ENCODE results near the gene BUB1B. TPM values are rescaled to one million over a fixed set of nuclear protein-coding genes. Genes with fewer than 3 reads are reported as not detected.

Gene BUB1B
- total RNA-seq, 4 donors from 2014 or later, result 0.13 to 2.4 (median 0.95) TPM

GRCh38 chr15:40246496-40247280 lies 85.8 kb downstream of the BUB1B start:
- no peaks in the 10 kb centered on the region for H3K27me3 ChIP-seq
- no peaks in the 10 kb centered on the region for H3K36me3 ChIP-seq
- H3K27ac ChIP-seq, result no peak overlapping the region
- no CpG with 5 or more reads among the region's 8 CpGs for WGBS, 2 donors (ENCODE audit: low coverage in 1 of 2)
- ATAC-seq, result no peak
- H3K9me3 ChIP-seq, result no peaks in the 10 kb centered on the region
- H3K4me3 ChIP-seq, result no peak overlapping the region
- peaks cover 0 to 5% (median 0%) of the 10 kb centered on the region in 3 donors for H3K4me1 ChIP-seq
- TF ChIP-seq POLR2A (IDR thresholded peaks at IDR 0.05) (no peak), EP300 (IDR thresholded peaks at IDR 0.05) (no peak), POLR2AphosphoS5 (IDR thresholded peaks at IDR 0.05) (no peak)

DNA sequence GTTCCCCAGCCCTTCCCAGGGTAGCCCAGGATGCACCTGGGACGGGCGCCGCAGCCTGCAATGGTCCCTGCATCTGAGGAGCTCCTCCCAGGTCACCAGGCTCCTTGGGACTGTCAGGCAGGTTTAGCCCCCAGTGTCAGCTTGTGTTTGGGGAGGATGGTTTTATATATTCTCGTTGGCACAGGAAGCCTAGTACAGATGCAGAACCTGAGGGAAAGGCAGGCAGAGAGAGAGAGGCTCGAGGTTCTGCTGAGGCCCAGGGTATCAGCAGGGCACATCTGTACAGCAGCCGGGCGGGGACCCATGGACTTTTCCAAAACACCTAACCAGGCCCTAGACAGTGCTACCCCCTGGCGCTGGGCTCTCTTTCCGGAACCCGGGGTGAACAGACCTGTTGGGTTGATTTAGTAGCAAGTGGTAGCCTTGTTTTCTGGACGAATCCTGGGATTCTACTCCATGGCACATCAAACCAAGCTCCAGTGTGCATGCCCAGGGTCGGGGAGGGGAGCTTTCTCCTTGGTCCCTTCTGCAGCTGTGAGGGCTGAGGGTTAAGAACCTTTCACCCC lies 86.6 kb downstream of the BUB1B start:
- Histone ChIP-seq H3K27me3 (peaks cover 4% of the 10 kb centered on the region), H3K27ac (no peak overlapping the region)
- 93 to 97% methylated on average over 3 to 6 of the region's 12 CpGs for WGBS, 2 donors (ENCODE audit: low coverage in 1 of 2)

GRCh38 chr15:40248006-40248783 lies 87.3 kb downstream of the BUB1B start:
- no peak overlapping the region for H3K27ac ChIP-seq
- no peak for ATAC-seq
- 20 to 53% methylated on average over 1 to 6 of the region's 17 CpGs for WGBS, 2 donors (ENCODE audit: low coverage in 1 of 2)
- peaks cover 11% of the 10 kb centered on the region for H3K27me3 ChIP-seq
- H3K4me1 ChIP-seq, result peaks cover 0 to 17% (median 8%) of the 10 kb centered on the region in 3 donors
- H3K9me3 ChIP-seq, result no peaks in the 10 kb centered on the region
- TF ChIP-seq EP300 (IDR thresholded peaks at IDR 0.05), result no peak
- no peak for TF ChIP-seq POLR2A (IDR thresholded peaks at IDR 0.05)
- no peak overlapping the region for H3K4me3 ChIP-seq
- H3K36me3 ChIP-seq, result no peaks in the 10 kb centered on the region

More for the DNA sequence above, 86.6 kb downstream of the BUB1B start:
- Histone ChIP-seq H3K36me3 (no peaks in the 10 kb centered on the region), H3K4me3 (no peak overlapping the region), H3K9me3 (no peaks in the 10 kb centered on the region), H3K4me1 (peaks cover 0 to 10% (median 3%) of the 10 kb centered on the region in 3 donors)
- TF ChIP-seq, protein P1, sequence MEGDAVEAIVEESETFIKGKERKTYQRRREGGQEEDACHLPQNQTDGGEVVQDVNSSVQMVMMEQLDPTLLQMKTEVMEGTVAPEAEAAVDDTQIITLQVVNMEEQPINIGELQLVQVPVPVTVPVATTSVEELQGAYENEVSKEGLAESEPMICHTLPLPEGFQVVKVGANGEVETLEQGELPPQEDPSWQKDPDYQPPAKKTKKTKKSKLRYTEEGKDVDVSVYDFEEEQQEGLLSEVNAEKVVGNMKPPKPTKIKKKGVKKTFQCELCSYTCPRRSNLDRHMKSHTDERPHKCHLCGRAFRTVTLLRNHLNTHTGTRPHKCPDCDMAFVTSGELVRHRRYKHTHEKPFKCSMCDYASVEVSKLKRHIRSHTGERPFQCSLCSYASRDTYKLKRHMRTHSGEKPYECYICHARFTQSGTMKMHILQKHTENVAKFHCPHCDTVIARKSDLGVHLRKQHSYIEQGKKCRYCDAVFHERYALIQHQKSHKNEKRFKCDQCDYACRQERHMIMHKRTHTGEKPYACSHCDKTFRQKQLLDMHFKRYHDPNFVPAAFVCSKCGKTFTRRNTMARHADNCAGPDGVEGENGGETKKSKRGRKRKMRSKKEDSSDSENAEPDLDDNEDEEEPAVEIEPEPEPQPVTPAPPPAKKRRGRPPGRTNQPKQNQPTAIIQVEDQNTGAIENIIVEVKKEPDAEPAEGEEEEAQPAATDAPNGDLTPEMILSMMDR (IDR thresholded peaks at IDR 0.05), result no peak
- TF ChIP-seq POLR2A (IDR thresholded peaks at IDR 0.05) (no peak), POLR2AphosphoS5 (IDR thresholded peaks at IDR 0.05) (no peak), EP300 (IDR thresholded peaks at IDR 0.05) (no peak)
- no peak for ATAC-seq

- Histone ChIP-seq H3K4me3 (no peak overlapping the region), H3K36me3 (no peaks in the 10 kb centered on the region), H3K4me1 (peaks cover 0 to 23% (median 13%) of the 10 kb centered on the region in 3 donors), H3K27ac (no peak overlapping the region), H3K9me3 (no peaks in the 10 kb centered on the region), H3K27me3 (peaks cover 17% of the 10 kb centered on the region)
- TF ChIP-seq EP300 (IDR thresholded peaks at IDR 0.05), result no peak
- TF ChIP-seq, protein P1 (IDR thresholded peaks at IDR 0.05), result no peak
- no peak for TF ChIP-seq POLR2AphosphoS5 (IDR thresholded peaks at IDR 0.05)
- no peak for TF ChIP-seq POLR2A (IDR thresholded peaks at IDR 0.05)
- no peak for ATAC-seq
- 70 to 80% methylated on average over 2 to 7 of the region's 11 CpGs for WGBS, 2 donors (ENCODE audit: low coverage in 1 of 2)
These were observed 88.8 kb downstream of the BUB1B start for GRCh38 chr15:40249477-40250303.

DNA sequence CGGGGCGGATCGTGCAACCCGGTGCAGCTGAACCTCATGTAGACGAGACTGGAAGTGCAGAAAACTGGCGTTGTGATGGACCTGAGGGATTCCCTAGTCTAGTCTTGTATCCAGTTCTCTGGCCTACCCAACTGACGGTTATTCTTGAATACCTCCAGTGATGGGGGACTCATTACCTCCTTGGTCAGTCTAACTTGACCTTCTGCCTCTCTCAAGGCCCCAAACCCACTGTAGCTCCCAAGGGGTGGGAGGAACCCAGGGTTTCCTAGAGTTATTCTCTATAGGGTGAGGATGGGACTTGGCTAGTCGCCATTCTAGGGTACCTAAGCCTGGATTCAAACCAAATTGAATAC lies 89.4 kb downstream of the BUB1B start:
- H3K36me3 ChIP-seq, result no peaks in the 10 kb centered on the region
- ATAC-seq, result no peak
- TF ChIP-seq EP300 (IDR thresholded peaks at IDR 0.05) (no peak), POLR2AphosphoS5 (IDR thresholded peaks at IDR 0.05) (no peak), POLR2A (IDR thresholded peaks at IDR 0.05) (no peak)
- TF ChIP-seq, protein P1 (IDR thresholded peaks at IDR 0.05), result no peak
- H3K27ac ChIP-seq, result no peak overlapping the region
- 90 to 100% methylated on average over 1 to 2 of the region's 8 CpGs for WGBS, 2 donors (ENCODE audit: low coverage in 1 of 2)
- H3K4me1 ChIP-seq, result peaks cover 0 to 23% (median 13%) of the 10 kb centered on the region in 3 donors
- H3K4me3 ChIP-seq, result no peak overlapping the region
- H3K27me3 ChIP-seq, result peaks cover 17% of the 10 kb centered on the region
- no peaks in the 10 kb centered on the region for H3K9me3 ChIP-seq
